GM06990 (cell line): ENCODE results near the gene EP300.
"Not testable (repeated sequence)": the region's sequence is repeated elsewhere in the genome, so short reads cannot be mapped to it uniquely, and the experiment has no call there.

Experiments
- DNase-seq: peaks from one replicate; pipeline ENCODE4 v3.0.0-alpha.2; 2011; ENCODE audit not compliant: insufficient read length; ENCODE audit errors: extremely low read depth
- H3K27me3 ChIP-seq: replicated peaks from 2 replicates; pipeline ENCODE4 v1.6.0; 2011; ENCODE audit warnings: low read length; ENCODE audit not compliant: control insufficient read depth, insufficient read depth
- H3K36me3 ChIP-seq: 2 replicates; pipeline ENCODE4 v1.5.1; 2011; ENCODE audit warnings: low read length; ENCODE audit not compliant: control insufficient read depth, insufficient read depth
- H3K4me3 ChIP-seq: replicated peaks from 2 replicates; pipeline ENCODE4 v1.5.1; 2011; ENCODE audit warnings: low read depth, mild to moderate bottlenecking, control low read depth, low read length
- CTCF ChIP-seq: IDR thresholded peaks from 2 replicates; pipeline ENCODE4 v1.5.1; 2011; ENCODE audit warnings: low read length, control low read depth, mild to moderate bottlenecking, inconsistent platforms; ENCODE audit not compliant: insufficient read depth, poor library complexity, severe bottlenecking

The EP300 gene

GRCh38 chr22:41127451-41127850, 35.1 kb downstream of the EP300 start:
- no peak overlapping the region for H3K4me3 ChIP-seq
- DNase-seq: no peak
- no peaks in the 10 kb centered on the region for H3K27me3 ChIP-seq
- peaks cover 15% of the 10 kb centered on the region for H3K36me3 ChIP-seq
- no peak for TF ChIP-seq CTCF

DNA sequence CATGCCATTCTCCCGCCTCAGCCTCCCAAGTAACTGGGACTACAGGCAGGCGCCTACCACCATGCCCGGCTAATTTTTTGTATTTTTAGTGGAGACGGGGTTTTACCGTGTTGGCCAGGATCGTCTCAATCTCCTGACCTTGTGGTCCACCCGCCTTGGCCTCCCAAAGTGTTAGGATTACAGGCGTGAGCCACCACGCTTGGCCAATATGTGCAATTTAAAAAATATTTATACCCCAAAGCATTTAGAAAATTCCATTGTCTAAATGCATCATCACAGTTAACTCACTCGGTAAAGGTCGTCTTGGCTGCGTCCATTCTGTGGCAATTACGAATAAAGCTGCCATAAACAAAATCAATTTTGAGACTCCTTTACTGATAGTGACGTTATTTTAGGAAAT, 36.2 kb downstream of the EP300 start:
- Histone ChIP-seq H3K27me3 (no peaks in the 10 kb centered on the region), H3K36me3 (peaks cover 15% of the 10 kb centered on the region), H3K4me3 (no peak overlapping the region)
- no peak for TF ChIP-seq CTCF
- DNase-seq: no peak

GRCh38 chr22:41132550-41132949, 40.2 kb downstream of the EP300 start:
- Histone ChIP-seq H3K36me3 (peaks cover 18% of the 10 kb centered on the region), H3K27me3 (no peaks in the 10 kb centered on the region), H3K4me3 (no peak overlapping the region)
- DNase-seq: no peak
- TF ChIP-seq CTCF: no peak

DNA sequence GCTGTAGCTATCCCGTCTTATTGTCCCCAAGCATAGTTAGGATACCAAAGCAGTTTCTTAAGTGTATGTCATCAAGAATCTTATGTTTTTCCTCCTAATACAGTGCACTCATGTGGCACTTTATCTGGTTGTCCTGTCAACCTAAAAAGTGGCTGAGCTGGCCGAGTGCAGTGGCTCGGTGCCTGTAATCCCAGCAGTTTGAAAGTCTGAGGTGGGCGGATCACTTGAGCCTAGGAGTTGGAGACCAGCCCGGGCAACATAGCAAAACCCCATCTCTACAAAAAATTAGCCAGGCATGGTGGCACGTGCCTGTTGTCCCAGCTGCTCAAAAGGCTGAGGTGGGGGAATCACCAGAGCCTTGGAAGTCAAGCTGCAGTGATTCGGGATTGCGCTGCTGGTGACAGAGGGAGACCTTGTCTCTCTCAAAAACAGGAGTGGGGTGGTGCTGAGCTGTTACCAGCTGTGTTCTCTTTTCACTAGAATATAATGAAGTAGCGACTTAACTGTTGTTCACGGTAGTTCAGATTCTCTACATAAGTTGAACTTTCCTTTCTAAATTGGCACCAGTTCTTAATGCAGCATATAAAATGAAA, 48.1 kb downstream of the EP300 start:
- no peak for TF ChIP-seq CTCF
- Histone ChIP-seq H3K36me3 (peaks cover 35% of the 10 kb centered on the region), H3K4me3 (no peak overlapping the region), H3K27me3 (no peaks in the 10 kb centered on the region)
- DNase-seq: no peak

DNA sequence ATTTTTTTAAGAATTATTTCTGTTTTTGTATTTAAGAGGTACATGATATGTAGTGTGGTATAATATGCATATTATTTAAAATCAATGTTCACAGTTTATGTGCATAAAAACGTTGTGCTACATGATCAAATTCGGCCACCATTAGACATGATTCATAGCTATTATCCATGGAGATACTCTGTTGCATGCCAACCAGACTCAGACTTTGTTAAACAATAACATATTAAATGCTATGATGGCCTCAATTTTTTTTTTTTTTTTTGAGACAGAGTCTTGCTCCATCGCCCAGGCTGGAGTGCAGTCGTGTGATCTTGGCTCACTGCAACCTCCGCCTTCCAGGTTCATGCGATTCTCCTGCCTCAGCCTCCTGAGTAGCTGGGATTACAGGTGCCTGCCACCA, 53.5 kb downstream of the EP300 start:
- peaks cover 29% of the 10 kb centered on the region for H3K36me3 ChIP-seq

DNA sequence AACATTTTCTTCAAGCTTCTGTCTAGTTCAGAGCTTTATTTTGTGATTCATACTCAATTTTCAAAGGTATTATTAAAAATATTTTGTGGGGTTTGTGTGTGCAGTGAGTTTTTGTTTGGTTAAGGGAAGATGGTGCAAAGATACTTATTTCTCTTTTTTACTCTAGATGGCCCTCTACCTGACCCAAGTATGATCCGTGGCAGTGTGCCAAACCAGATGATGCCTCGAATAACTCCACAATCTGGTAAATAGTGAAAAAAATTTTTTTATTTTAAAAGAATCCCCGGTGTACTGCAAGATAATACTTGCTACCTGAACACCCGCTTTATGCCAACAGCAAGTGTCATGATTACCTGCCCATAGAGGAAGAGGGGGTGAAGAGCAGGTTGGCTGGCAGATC, 54.2 kb downstream of the EP300 start:
- DNase-seq: no peak
- peaks cover 28% of the 10 kb centered on the region for H3K36me3 ChIP-seq

More for the DNA sequence above, 53.5 kb downstream of the EP300 start:
- not testable (repeated sequence) for DNase-seq, H3K4me3 ChIP-seq, H3K27me3 ChIP-seq

More for the DNA sequence above, 54.2 kb downstream of the EP300 start:
- Histone ChIP-seq H3K4me3 (no peak overlapping the region), H3K27me3 (no peaks in the 10 kb centered on the region)
- no peak for TF ChIP-seq CTCF
